Natural killer cell (primary cell): ENCODE data around the gene FRMD3. TPM values are rescaled to one million over a fixed set of nuclear protein-coding genes. Genes with fewer than 3 reads are reported as not detected.

Source experiments
- ATAC-seq, 3 donors: fragments of 150-1000 bp in 2 of 3; fragments of 200-7000 bp in 1 of 3; cut with Tn5 transposase; 1 replicate in 1 of 3; 2 replicates in 2 of 3; pipeline ENCODE4 v1.10.0; 2021; ENCODE audit warnings: mild to moderate bottlenecking in 2 of 3, moderate library complexity in 2 of 3
- DNase-seq, 2 donors: peaks; one replicate each; pipeline versions ENCODE4 v3.0.0 to v3.0.0-alpha.2; 2013 to 2021; ENCODE audit warnings: mixed read lengths in 1 of 2
- H3K27ac ChIP-seq: one replicate; pipeline ENCODE4 v1.5.1; 2013; ENCODE audit warnings: mild to moderate bottlenecking, low read length
- H3K27me3 ChIP-seq: one replicate; pipeline ENCODE4 v1.6.1; 2013; ENCODE audit warnings: low read length; ENCODE audit not compliant: control insufficient read depth, insufficient read depth
- H3K36me3 ChIP-seq: one replicate; pipeline ENCODE4 v1.6.1; 2013; ENCODE audit warnings: low read length; ENCODE audit not compliant: control insufficient read depth, insufficient read depth
- H3K4me1 ChIP-seq: one replicate; pipeline ENCODE4 v1.6.1; 2013; ENCODE audit warnings: low read length; ENCODE audit not compliant: control insufficient read depth, insufficient read depth
- H3K4me3 ChIP-seq: one replicate; pipeline ENCODE4 v1.5.1; 2013; ENCODE audit warnings: low read length
- H3K9me3 ChIP-seq: one replicate; pipeline ENCODE4 v1.6.1; 2013; ENCODE audit warnings: low read length; ENCODE audit not compliant: control insufficient read depth, insufficient read depth
- H3K27ac Mint-ChIP-seq, 2 donors: one replicate each; pipeline ENCODE4 v1.8.0; 2022; ENCODE audit warnings: mild to moderate bottlenecking in 2 of 2, mixed read lengths in 2 of 2, moderate library complexity in 1 of 2
- H3K27me3 Mint-ChIP-seq, 2 donors: one replicate each; pipeline ENCODE4 v1.8.0; 2022; ENCODE audit warnings: low read depth in 2 of 2, mixed read lengths in 2 of 2
- H3K36me3 Mint-ChIP-seq: one replicate; pipeline ENCODE4 v1.8.0; 2022; ENCODE audit warnings: mixed read lengths
- H3K4me1 Mint-ChIP-seq, 2 donors: one replicate each; pipeline ENCODE4 v1.8.0; 2022; ENCODE audit warnings: mixed read lengths in 2 of 2
- H3K4me3 Mint-ChIP-seq: one replicate; pipeline ENCODE4 v1.8.0; 2022; ENCODE audit warnings: mild to moderate bottlenecking, moderate library complexity, mixed read lengths
- H3K9me3 Mint-ChIP-seq, 2 donors: one replicate each; pipeline ENCODE4 v1.8.0; 2022; ENCODE audit warnings: mixed read lengths in 2 of 2
- CTCF ChIP-seq: fragments of 200-600 bp; IDR thresholded peaks from one replicate; pipeline ENCODE4 v1.8.0; 2022; ENCODE audit warnings: antibody characterized with exemption
- WGBS: methylation state at CpG from one replicate; pipeline ENCODE4 v1.1.7; 2013; ENCODE audit warnings: missing lambda C conversion rate; ENCODE audit not compliant: insufficient coverage; 5-methylcytosine and 5-hydroxymethylcytosine counted together
- intact Hi-C: fragments of 100-400 bp; cut with micrococcal nuclease; formaldehyde crosslinking; loops from one replicate; pipeline ENCODE4 v1.14.2; 2022
- total RNA-seq, 4 donors: library from RNA; stranded (reverse); fragments of 120-200 nt in 1 of 4; gene quantifications; one replicate each; pipeline versions ENCODE4 v1.2.3 to v1.2.4, GENCODE V29; 2013 to 2022

The FRMD3 gene
- total RNA-seq, 3 donors from 2014 or later (not counting 1 experiment from before 2014, with no cell fraction given): 1.2 to 2.4 (median 2.1) TPM

GRCh38 chr9:83526901-83527300 lies 11.3 kb downstream of the FRMD3 start:
- ATAC-seq: no peak
- H3K27ac Mint-ChIP-seq: no peak overlapping the region
- Histone ChIP-seq H3K4me1 (no peaks in the 10 kb centered on the region), H3K27me3 (no peaks in the 10 kb centered on the region), H3K27ac (no peak overlapping the region), H3K4me3 (no peak overlapping the region), H3K9me3 (no peaks in the 10 kb centered on the region), H3K36me3 (no peaks in the 10 kb centered on the region)
- WGBS: 77% methylated on average over 3 of the region's 3 CpGs
- no peak for TF ChIP-seq CTCF
- H3K27me3 Mint-ChIP-seq: peaks cover 7 to 19% of the 10 kb centered on the region in 2 donors
- intact Hi-C loops: no loop called here
- no peak for DNase-seq
- H3K4me3 Mint-ChIP-seq: no peak overlapping the region
- no peaks in the 10 kb centered on the region for H3K36me3 Mint-ChIP-seq
- H3K9me3 Mint-ChIP-seq: no peaks in the 10 kb centered on the region
- H3K4me1 Mint-ChIP-seq: no peaks in the 10 kb centered on the region

DNA sequence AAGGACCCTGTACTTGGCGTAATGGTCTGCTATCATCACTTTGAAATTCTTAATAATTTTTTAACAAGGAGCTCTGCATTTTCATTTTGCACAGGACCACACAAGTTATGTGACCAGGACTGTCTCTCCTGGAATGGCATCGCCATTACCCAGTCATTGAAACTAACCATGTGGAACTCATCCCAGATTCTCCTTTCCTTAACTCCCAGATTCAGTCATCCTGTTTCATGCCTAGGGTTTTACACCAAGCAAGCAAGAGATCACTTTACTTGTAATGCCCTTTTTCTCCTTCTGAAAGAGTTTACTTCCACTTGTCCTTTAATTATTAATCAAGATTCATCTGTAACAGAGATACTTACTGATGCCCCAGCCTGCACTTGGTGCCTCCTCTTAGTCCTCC lies 12.0 kb downstream of the FRMD3 start:
- peaks cover 10 to 19% of the 10 kb centered on the region in 2 donors for H3K27me3 Mint-ChIP-seq
- H3K9me3 ChIP-seq: no peaks in the 10 kb centered on the region
- no peak overlapping the region for H3K4me3 Mint-ChIP-seq
- WGBS: 94% methylated on average over 2 of the region's 2 CpGs
- no peaks in the 10 kb centered on the region for H3K36me3 ChIP-seq
- H3K4me3 ChIP-seq: no peak overlapping the region
- H3K4me1 Mint-ChIP-seq: no peaks in the 10 kb centered on the region
- no peak overlapping the region for H3K27ac Mint-ChIP-seq
- no peaks in the 10 kb centered on the region for H3K9me3 Mint-ChIP-seq
- TF ChIP-seq CTCF: no peak
- no peaks in the 10 kb centered on the region for H3K36me3 Mint-ChIP-seq
- no peak for ATAC-seq
- intact Hi-C loops: no loop called here
- no peaks in the 10 kb centered on the region for H3K27me3 ChIP-seq
- no peaks in the 10 kb centered on the region for H3K4me1 ChIP-seq
- DNase-seq: no peak
- H3K27ac ChIP-seq: no peak overlapping the region

GRCh38 chr9:83523684-83524083 lies 14.5 kb downstream of the FRMD3 start:
- intact Hi-C loops: no loop called here
- Mint-ChIP-seq H3K4me1 (no peaks in the 10 kb centered on the region), H3K9me3 (no peaks in the 10 kb centered on the region), H3K27me3 (peaks cover 10 to 19% of the 10 kb centered on the region in 2 donors), H3K4me3 (no peak overlapping the region), H3K27ac (no peak overlapping the region), H3K36me3 (no peaks in the 10 kb centered on the region)
- H3K36me3 ChIP-seq: no peaks in the 10 kb centered on the region
- H3K27me3 ChIP-seq: no peaks in the 10 kb centered on the region
- no peaks in the 10 kb centered on the region for H3K9me3 ChIP-seq
- TF ChIP-seq CTCF: no peak
- no peaks in the 10 kb centered on the region for H3K4me1 ChIP-seq
- no peak for ATAC-seq
- H3K4me3 ChIP-seq: no peak overlapping the region
- no peak for DNase-seq
- no peak overlapping the region for H3K27ac ChIP-seq

DNA sequence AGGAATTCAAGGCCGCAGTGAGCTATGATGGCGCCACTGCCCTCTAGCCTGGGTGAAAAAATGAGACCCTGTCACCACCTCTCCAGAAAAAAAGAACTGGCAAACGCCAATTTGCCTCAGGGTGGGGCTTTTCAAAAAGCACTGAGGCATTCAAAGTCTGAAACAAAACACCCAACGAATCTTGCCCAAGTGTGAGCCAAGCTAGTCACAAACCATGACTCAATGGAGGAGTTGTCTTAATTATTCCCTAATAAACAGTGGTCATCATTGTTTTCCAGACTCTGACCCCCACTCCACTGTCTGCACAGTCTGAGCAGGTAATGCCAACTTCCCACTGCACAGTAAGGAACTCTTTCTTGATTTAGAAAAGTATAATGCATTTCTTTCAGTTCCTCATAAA lies 16.8 kb downstream of the FRMD3 start:
- no peaks in the 10 kb centered on the region for H3K36me3 Mint-ChIP-seq
- TF ChIP-seq CTCF: no peak
- DNase-seq (no peak), ATAC-seq (no peak)
- H3K36me3 ChIP-seq: no peaks in the 10 kb centered on the region
- 78% methylated on average over 4 of the region's 4 CpGs for WGBS
- intact Hi-C loops: no loop called here
- no peak overlapping the region for H3K4me3 ChIP-seq
- no peaks in the 10 kb centered on the region for H3K4me1 ChIP-seq
- H3K9me3 Mint-ChIP-seq: no peaks in the 10 kb centered on the region
- no peaks in the 10 kb centered on the region for H3K27me3 ChIP-seq
- no peak overlapping the region for H3K27ac ChIP-seq
- no peaks in the 10 kb centered on the region for H3K9me3 ChIP-seq
- H3K4me1 Mint-ChIP-seq: no peaks in the 10 kb centered on the region
- H3K27ac Mint-ChIP-seq: no peak overlapping the region
- H3K27me3 Mint-ChIP-seq: peaks cover 11 to 29% of the 10 kb centered on the region in 2 donors
- no peak overlapping the region for H3K4me3 Mint-ChIP-seq
